Measurements from ENCODE around the gene SUGT1. TPM values are rescaled to one million over a fixed set of nuclear protein-coding genes. Genes with fewer than 3 reads are reported as not detected.

SUGT1 gene
- total RNA-seq, 4 donors from 2014 or later = 20.9 to 102 (median 60.5) TPM

GRCh38 chr13:52746141-52746540 is 93.5 kb downstream of the SUGT1 start:
- H3K4me3 ChIP-seq = no peak overlapping the region
- H3K27me3 ChIP-seq = no peaks in the 10 kb centered on the region
- no peaks in the 10 kb centered on the region for H3K9me3 ChIP-seq
- intact Hi-C loops (cut with DNase I; ENCODE audit: low total_unique reads) = no loop called here
- no peak for DNase-seq
- H3K27ac ChIP-seq = no peak overlapping the region
- TF ChIP-seq POLR2A (IDR thresholded peaks at IDR 0.05) (no peak), CTCF (IDR thresholded peaks at IDR 0.05) (no peak)
- H3K4me1 ChIP-seq = no peaks in the 10 kb centered on the region
- H3K36me3 ChIP-seq = no peaks in the 10 kb centered on the region

DNA sequence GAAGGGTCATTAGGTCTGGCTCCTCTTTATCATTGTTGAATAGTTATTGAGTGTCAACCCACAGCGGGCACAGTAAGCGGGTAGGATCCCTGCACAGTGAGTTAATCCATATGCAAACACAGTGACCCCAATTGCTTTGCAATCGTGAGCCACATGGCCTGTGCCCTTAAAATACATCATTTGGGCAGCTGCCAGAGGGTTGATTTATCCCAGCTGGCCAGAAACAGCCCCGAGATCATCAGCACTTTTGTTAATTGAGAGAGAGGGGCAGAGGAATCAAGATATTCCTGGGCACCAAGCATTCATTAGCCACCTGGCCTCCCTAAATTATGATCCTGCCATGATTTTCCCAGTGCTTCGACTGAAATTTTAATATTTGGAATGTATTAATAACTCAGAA is 96.8 kb downstream of the SUGT1 start:
- H3K4me3 ChIP-seq = no peak overlapping the region
- no peak for DNase-seq
- H3K27me3 ChIP-seq = no peaks in the 10 kb centered on the region
- intact Hi-C loops (cut with DNase I; ENCODE audit: low total_unique reads) = no loop called here
- no peak overlapping the region for H3K27ac ChIP-seq
- no peaks in the 10 kb centered on the region for H3K9me3 ChIP-seq
- H3K36me3 ChIP-seq = no peaks in the 10 kb centered on the region
- no peaks in the 10 kb centered on the region for H3K4me1 ChIP-seq
- no peak for TF ChIP-seq CTCF (IDR thresholded peaks at IDR 0.05)

Other genes starting within 250 kb of the SUGT1 start
- 10 to 100 TPM in 3 of 4 donors, 1 to 10 TPM in 1; 5.3 to 31.2 (median 20.1) TPM for gene THSD1, start 246.7 kb upstream of the SUGT1 start, total RNA-seq
- 10 to 100 TPM; 28.9 to 99.3 (median 77.6) TPM for gene VPS36, start 202.2 kb upstream of the SUGT1 start, total RNA-seq
- gene CKAP2, start 197.4 kb upstream of the SUGT1 start, total RNA-seq = 10 to 100 TPM in 2 of 4 donors, 1 to 10 TPM in 1, under 1 TPM in 1; 0.26 to 35.9 (median 11.2) TPM
- gene HNRNPA1L2, start 10.4 kb upstream of the SUGT1 start, total RNA-seq = 10 to 100 TPM in 1 of 4 donors, 1 to 10 TPM in 2, under 1 TPM in 1; 0.51 to 12.9 (median 7.4) TPM
- not detected for gene CNMD, start 87.0 kb downstream of the SUGT1 start, total RNA-seq
- under 1 TPM in 1 of 4 donors, not detected in 3; 0.62 TPM for gene PCDH8, start 195.8 kb downstream of the SUGT1 start, total RNA-seq